ENCODE results near the gene PARD3B. TPM values are rescaled to one million over a fixed set of nuclear protein-coding genes. Genes with fewer than 3 reads are reported as not detected.
A peak's percentile ranks its signal among the peaks of the same experiment; 100 is the strongest.

PARD3B gene
- total RNA-seq, 1 donor from 2014 or later: 18.4 TPM

DNA sequence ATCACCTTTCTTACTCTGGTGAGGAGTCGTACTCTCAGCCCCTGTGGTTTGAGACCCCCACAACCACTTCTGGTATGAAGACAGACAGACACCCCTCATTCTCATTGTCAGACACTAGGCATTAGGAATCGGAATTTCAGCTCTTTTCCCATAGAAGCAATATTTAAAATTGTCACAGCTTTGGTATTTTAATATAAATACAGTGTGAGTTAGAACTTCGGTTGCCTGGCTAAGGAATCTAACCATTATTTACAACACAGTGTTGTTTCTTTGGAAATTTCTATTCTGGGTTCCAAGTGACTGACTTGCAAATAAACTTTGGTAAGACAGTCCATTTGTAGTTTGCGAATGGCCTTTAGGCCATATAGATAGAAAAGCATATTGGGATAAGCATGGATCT, 318.1 kb downstream of the PARD3B start:
- H3K4me3 Mint-ChIP-seq: no peak overlapping the region
- no peaks in the 10 kb centered on the region for H3K4me1 Mint-ChIP-seq
- H3K36me3 Mint-ChIP-seq (ENCODE audit: low read depth): peaks cover 5% of the 10 kb centered on the region
- H3K27ac Mint-ChIP-seq (ENCODE audit: unreplicated experiment): no peak overlapping the region
- H3K27me3 Mint-ChIP-seq (ENCODE audit: low read depth): no peaks in the 10 kb centered on the region
- peaks cover 8% of the 10 kb centered on the region for H3K9me3 Mint-ChIP-seq
- TF ChIP-seq, protein P1, sequence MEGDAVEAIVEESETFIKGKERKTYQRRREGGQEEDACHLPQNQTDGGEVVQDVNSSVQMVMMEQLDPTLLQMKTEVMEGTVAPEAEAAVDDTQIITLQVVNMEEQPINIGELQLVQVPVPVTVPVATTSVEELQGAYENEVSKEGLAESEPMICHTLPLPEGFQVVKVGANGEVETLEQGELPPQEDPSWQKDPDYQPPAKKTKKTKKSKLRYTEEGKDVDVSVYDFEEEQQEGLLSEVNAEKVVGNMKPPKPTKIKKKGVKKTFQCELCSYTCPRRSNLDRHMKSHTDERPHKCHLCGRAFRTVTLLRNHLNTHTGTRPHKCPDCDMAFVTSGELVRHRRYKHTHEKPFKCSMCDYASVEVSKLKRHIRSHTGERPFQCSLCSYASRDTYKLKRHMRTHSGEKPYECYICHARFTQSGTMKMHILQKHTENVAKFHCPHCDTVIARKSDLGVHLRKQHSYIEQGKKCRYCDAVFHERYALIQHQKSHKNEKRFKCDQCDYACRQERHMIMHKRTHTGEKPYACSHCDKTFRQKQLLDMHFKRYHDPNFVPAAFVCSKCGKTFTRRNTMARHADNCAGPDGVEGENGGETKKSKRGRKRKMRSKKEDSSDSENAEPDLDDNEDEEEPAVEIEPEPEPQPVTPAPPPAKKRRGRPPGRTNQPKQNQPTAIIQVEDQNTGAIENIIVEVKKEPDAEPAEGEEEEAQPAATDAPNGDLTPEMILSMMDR (conservative IDR thresholded peaks at IDR 0.05): no peak
- DNase-seq (ENCODE audit: low read depth, low spot score): no peak

DNA sequence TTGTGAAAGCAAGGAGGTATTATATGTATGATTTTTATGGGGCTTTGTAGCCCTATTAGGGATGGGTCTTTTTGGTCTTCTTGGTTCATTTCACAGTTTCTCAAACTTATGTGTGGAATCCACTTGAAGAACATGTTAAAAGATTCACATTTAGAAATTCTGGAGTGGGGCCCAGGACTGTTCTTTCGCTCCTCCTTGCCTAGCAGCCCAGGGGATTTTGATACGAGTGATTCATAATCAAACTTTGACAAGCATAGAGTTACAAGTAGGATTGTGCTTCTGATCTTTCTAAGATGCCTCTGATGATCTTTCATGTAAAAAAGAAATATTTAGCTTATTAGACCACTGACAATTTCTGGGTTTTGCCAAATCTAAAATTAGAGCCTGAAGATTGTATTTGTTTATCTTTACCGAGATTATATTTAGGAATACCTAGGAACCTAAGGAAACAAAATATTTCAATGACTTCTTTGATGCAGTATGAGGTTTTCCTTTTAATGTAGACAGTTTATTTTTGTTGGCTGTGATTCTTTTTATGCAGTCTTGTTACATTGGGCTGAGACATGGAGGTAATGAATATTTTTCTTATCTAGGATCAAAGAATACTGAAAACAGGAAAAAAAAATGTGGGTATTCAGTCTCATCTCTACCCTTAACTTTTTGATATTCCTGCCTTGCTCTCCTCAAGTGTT, 324.0 kb downstream of the PARD3B start:
- Mint-ChIP-seq H3K27me3 (ENCODE audit: low read depth) (no peaks in the 10 kb centered on the region), H3K4me1 (peaks cover 5% of the 10 kb centered on the region), H3K36me3 (ENCODE audit: low read depth) (no peaks in the 10 kb centered on the region), H3K4me3 (no peak overlapping the region), H3K27ac (ENCODE audit: unreplicated experiment) (no peak overlapping the region), H3K9me3 (peaks cover 6% of the 10 kb centered on the region)
- TF ChIP-seq, protein P1 (conservative IDR thresholded peaks at IDR 0.05): no peak
- DNase-seq (ENCODE audit: low read depth, low spot score): no peak

DNA sequence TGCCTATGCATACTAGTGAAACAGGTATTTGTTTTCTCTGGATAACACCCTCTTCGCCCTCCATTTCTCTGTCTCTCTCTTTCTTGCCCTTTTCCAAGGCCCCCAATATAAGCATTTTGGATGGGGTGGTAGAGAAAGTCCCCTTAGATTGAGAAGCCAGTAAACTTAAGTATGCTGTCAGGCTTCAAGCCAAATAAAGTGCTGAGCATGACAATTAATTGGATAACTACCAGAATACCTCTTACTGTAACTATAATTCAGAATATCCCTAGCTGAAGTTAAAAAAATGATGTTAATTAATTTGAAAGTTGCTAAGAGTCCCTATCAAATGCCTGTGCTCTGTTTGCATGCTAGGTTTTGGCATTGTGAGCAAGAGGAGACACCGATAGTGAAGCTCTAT, 324.8 kb downstream of the PARD3B start:
- peaks cover 5% of the 10 kb centered on the region for H3K4me1 Mint-ChIP-seq
- no peaks in the 10 kb centered on the region for H3K36me3 Mint-ChIP-seq (ENCODE audit: low read depth)
- no peaks in the 10 kb centered on the region for H3K9me3 Mint-ChIP-seq
- no peak for DNase-seq (ENCODE audit: low read depth, low spot score)
- H3K27me3 Mint-ChIP-seq (ENCODE audit: low read depth): no peaks in the 10 kb centered on the region
- TF ChIP-seq, protein P1 (conservative IDR thresholded peaks at IDR 0.05): no peak
- H3K27ac Mint-ChIP-seq (ENCODE audit: unreplicated experiment): no peak overlapping the region
- no peak overlapping the region for H3K4me3 Mint-ChIP-seq

GRCh38 chr2:204871231-204871953, 326.1 kb downstream of the PARD3B start:
- no peak overlapping the region for H3K27ac Mint-ChIP-seq (ENCODE audit: unreplicated experiment)
- TF ChIP-seq, protein P1 (conservative IDR thresholded peaks at IDR 0.05): peak; percentile 64
- H3K9me3 Mint-ChIP-seq: no peaks in the 10 kb centered on the region
- H3K36me3 Mint-ChIP-seq (ENCODE audit: low read depth): no peaks in the 10 kb centered on the region
- H3K4me3 Mint-ChIP-seq: no peak overlapping the region
- no peak for DNase-seq (ENCODE audit: low read depth, low spot score)
- no peaks in the 10 kb centered on the region for H3K27me3 Mint-ChIP-seq (ENCODE audit: low read depth)
- H3K4me1 Mint-ChIP-seq: peaks cover 5% of the 10 kb centered on the region

DNA sequence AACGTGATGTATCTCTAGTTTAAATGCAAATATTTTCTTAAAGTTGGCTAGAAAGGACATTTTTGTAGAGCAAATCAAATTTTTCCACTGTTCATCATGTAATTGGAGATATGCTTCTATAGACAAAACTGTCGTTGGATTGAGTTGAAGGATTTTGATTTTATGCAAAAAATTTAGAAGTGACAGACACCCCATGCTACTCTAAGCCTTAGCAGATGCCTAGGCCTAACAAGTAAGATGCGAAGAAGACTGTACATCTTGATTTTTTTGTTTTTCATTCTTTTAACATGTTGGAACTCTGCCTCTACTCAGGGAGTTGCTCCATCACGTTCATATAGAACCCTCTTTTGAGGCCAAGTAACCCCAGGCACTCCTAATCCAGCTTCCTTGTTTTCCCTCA, 331.0 kb downstream of the PARD3B start:
- TF ChIP-seq, protein P1 (conservative IDR thresholded peaks at IDR 0.05): no peak
- no peaks in the 10 kb centered on the region for H3K36me3 Mint-ChIP-seq (ENCODE audit: low read depth)

More for the DNA sequence above, 331.0 kb downstream of the PARD3B start:
- peaks cover 3% of the 10 kb centered on the region for H3K9me3 Mint-ChIP-seq
- no peak overlapping the region for H3K4me3 Mint-ChIP-seq
- no peaks in the 10 kb centered on the region for H3K27me3 Mint-ChIP-seq (ENCODE audit: low read depth)
- no peak for DNase-seq (ENCODE audit: low read depth, low spot score)
- no peak overlapping the region for H3K27ac Mint-ChIP-seq (ENCODE audit: unreplicated experiment)
- H3K4me1 Mint-ChIP-seq: peaks cover 13% of the 10 kb centered on the region

Data from neural crest cell (in vitro differentiated cells).